ENCODE data around the gene PTPN7.
"Not testable (repeated sequence)": the region's sequence is repeated elsewhere in the genome, so short reads cannot be mapped to it uniquely, and the experiment has no call there.

DNA sequence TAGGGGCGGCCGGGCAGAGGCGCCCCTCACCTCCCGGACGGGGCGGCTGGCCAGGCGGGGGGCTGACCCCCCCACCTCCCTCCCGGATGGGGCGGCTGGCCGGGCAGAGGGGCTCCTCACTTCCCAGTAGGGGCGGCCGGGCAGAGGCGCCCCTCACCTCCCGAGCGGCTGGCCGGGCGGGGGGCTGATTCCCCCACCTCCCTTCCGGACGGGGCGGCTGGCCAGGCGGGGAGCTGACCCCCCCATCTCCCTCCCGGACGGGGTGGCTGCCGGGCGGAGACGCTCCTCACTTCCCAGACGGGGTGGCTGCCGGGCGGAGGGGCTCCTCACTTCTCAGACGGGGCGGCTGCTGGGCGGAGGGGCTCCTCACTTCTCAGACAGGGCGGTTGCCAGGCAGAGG is 31.0 kb upstream of the PTPN7 start:
- TF ChIP-seq, protein P1, sequence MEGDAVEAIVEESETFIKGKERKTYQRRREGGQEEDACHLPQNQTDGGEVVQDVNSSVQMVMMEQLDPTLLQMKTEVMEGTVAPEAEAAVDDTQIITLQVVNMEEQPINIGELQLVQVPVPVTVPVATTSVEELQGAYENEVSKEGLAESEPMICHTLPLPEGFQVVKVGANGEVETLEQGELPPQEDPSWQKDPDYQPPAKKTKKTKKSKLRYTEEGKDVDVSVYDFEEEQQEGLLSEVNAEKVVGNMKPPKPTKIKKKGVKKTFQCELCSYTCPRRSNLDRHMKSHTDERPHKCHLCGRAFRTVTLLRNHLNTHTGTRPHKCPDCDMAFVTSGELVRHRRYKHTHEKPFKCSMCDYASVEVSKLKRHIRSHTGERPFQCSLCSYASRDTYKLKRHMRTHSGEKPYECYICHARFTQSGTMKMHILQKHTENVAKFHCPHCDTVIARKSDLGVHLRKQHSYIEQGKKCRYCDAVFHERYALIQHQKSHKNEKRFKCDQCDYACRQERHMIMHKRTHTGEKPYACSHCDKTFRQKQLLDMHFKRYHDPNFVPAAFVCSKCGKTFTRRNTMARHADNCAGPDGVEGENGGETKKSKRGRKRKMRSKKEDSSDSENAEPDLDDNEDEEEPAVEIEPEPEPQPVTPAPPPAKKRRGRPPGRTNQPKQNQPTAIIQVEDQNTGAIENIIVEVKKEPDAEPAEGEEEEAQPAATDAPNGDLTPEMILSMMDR (IDR thresholded peaks at IDR 0.05): not testable (repeated sequence)
- not testable (repeated sequence) for TF ChIP-seq POLR2A (IDR thresholded peaks at IDR 0.05)

All from Peyer's patch (tissue), 4 donors.